Kasumi-1 (cell line): ENCODE results near the gene PRRT1B.

Experiments
- DNase-seq, 2 experiments: peaks; one replicate each; lab custom pipeline; 2025; lab: John Stamatoyannopoulos, UW

Gene PRRT1B

DNA sequence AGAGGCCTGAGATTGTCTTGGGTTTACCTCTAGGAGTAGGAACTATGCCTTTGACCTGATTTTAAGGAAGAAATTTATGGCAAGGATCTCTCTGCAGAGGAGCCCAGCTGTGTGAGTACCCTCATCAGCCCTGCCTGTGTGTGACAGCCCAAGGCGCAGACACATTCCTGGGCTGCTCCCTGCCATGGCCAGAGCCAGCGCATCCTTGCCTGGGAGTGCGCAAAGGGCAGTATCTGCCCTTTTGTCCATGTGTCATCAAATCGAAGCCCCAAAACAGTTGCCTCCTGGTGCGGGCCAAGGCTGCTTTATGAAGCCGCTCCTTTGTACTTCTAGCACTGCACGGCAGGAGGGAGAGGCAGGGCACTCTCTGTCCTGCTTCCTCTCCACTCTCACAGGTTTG is 51.9 kb downstream of the PRRT1B start:
- no peak for DNase-seq

DNA sequence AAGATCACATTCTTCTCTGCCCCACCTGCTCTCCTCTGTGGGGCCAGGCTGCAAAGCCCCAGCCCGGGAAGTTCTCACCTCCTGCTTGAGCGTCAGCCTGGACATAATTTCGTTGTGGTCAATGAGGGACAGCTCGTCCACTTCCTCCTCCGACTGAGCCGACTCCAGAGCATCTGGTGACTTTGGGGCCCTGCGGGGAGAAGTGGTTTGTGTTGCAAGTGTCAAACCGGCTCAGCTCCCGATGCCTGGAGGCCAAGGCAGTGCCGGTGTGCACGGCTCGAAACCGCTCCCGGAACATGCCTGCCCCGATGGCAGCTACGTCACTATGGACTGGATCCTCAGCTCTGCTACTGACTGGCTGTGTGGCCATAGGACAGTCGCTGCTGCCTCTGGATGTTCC is 52.8 kb downstream of the PRRT1B start:
- peak; percentile 70 to 72 for DNase-seq

DNA sequence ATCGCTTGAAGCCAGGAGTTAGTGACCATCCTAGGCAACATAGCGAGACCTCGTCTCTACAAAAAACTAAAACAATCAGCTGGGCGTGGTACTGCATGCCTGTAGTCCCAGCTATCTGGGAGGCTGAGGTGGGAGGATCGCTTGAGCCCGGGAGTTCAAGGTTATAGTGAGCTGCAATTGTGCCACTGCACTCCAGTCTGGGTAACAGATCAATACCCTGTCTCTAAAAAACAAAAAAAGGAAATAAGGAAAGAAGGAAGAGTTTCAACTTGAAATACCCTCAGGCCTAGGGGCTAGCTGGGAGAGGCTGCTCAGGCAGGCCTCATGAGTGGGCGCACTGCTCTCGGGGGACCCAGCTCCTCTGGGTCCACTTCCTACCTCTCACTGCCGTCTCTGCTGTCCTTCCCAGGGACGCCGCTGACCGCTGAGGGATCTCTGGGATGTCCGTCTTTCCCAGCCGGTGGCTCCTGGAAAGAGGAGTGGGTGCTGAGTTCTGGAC is 56.4 kb downstream of the PRRT1B start:
- no peak for DNase-seq

DNA sequence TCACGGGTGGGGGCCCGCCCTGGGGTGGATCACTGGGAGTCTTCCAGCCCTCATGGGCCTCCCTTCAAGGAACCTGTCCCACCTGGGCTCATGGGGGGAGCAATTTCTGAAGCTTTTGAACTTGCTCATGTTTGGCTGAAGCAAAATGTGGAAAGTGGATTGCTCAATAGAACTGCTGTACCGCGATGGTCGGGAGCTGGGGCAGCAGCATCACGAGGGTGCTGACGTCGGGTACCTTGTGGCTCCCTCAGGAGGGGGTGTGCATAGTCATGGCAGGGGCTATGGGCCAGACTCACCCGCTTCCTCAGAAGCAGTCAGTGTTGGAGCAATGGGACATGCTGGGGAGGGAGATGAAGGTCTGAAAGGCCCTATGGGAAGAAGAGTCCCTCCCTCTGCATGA is 57.9 kb downstream of the PRRT1B start:
- DNase-seq = no peak

DNA sequence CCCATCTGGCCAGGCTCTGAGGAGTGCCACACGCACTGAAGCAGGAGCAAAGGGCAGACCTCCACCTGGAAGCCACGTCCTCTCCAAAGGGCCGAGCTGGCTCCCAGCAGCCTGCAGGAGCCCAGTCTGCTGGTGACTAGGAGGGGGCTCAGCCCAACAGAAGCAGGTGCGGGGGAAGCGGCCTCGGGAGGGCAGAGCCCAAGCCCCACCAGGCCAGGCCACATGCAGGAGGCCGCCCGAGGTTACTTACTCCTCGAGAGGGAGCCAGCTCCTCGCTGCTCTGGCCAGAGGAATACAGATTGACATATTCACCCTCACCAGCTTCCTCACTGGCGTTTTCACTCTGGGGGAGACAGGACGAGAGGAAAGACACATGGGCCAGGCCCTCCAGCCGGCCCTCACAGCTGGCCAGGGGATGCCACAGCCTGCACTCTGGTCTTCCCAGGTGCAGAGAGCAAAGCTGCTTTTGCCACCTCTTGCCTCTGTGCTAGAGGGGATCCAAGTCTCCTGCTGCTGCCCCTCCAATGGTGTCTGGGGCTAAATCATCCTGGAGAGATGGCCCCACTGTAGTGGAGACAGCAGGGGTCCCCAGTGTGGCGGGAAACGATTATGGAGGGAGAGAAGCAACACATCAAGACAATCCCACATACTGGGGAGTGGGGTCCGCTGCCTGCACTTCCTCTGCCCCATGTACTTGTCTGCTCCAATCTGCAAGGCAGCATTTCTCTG is 58.6 kb downstream of the PRRT1B start:
- no peak for DNase-seq

DNA sequence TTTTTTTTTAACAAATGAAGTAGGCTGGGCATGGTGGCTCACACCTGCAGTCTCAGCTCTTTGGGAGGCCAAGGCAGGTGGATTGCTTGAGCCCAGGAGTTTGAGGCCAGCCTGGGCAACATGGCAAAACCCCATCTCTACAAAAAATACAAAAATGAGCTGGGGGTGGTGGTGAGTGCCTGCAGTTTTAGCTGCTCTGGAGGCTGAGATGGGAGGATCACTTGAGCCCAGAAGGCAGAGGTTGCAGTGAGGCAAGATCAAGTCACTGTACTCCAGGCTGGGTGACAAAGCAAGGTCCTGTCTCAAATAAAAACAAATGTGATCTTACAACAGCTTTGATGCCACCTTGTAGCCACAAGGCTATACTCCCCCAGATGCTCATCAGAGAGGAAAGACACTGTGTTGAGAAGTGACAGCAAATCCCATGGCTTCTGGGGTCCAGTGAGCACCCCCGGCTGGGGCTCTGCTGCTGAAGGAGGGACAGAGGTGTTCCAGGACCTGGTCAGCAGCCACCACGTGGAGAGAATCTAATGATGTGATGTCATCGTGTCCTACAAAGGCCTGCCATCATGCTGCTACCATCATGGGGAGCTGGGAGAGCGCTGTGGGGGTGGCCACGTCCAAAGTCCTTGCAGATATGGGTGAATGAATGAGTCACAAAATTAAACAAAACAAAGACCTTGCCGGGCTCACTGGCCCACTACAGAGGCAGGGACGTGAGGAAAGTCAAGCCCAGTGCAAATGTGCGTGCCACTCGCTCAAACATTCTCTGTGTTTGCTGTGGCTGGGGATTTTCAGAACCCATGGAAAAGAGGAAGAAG is 60.7 kb downstream of the PRRT1B start:
- DNase-seq = no peak

DNA sequence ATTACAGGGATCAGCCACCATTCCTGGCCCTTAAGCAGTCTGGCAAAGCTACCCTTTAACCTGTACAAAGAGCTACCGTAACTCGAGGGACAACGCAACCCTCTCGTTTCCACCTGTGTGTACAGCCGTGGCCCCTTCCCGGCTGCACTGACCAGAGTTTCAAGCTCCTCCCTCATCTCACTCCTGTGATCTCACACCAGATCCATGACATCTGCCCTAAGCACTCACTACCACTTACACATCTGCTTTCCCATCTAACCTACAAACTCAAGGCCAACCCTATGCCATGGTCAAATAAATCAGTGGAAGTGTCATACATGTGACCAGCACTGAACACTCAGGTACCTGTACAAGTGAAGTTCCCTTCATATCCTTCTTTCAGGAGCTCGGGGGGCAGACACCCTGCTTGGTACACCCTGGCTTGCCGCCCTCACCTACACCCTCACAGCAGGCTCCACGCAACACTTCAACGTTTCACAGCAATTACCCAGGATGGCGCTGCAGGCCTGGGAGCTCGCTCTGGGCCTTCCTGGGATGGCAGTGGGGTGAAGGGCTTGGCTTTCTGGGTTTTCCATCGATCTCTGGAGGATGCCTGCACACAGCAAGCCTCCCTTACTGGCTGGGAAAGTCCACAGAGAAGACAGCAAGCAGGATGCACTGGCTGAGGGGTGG is 61.7 kb downstream of the PRRT1B start:
- no peak for DNase-seq

DNA sequence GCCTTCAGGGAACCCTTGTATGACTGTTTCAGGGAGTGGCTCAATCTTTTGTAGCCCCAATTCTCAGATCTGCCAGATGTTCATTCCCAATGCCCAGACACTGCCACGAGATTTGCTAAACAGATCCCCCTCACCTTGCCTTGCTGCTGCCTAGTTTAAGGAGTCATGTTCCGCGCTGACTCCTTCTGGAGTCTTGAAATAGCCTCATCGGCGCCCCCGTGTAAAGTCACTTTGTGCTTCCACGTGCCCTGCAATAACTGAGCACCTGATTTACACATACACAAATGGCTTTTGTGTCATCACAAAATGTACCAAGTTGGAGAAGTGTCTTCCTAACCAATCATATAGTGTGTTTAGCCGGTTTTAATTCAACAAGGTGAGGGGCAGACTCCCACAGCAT is 62.3 kb downstream of the PRRT1B start:
- no peak for DNase-seq

DNA sequence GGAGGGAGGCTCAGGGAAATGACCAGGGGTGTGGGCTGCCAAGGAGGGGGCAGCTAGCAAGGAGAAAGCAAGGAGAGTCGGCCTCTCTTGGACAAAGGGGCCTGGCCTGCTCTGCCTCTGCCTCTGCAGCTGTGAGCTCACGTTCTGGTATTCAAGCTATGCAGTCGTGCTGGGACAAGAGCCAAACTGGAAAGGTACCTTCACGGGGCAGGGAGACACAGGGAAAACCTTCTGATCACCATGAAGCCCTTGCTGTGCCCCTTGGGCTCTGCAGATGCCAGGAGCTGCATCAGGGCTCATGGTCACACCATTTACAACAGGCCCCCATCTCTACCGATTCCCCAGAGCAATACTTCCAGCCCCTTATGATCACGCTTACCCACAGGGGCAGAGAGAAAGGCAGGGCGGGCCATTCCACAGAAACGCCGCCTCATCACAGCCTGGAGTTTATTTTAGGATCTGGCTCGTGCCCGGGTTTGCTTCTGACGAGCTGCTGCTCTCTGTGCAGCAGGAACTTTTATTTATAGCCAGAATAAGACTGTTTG is 63.2 kb downstream of the PRRT1B start:
- no peak for DNase-seq
